Mesothelial cell of epicardium (in vitro differentiated cells): ENCODE data around the gene XPC. TPM values are rescaled to one million over a fixed set of nuclear protein-coding genes. Genes with fewer than 3 reads are reported as not detected.

Experiments used
- DNase-seq, 2 experiments: peaks; one replicate each; pipeline ENCODE4 v3.0.0; 2021; ENCODE audit warnings: low spot score in 2 of 2; ENCODE audit not compliant: unreplicated experiment in 2 of 2
- H3K27ac Mint-ChIP-seq: 2 replicates; pipeline ENCODE4 v1.8.0; 2021; ENCODE audit warnings: mixed read lengths
- H3K27me3 Mint-ChIP-seq: 2 replicates; pipeline ENCODE4 v1.8.0; 2021; ENCODE audit warnings: low read depth, mixed read lengths
- H3K36me3 Mint-ChIP-seq: 2 replicates; pipeline ENCODE4 v1.8.0; 2021; ENCODE audit warnings: mixed read lengths
- H3K4me1 Mint-ChIP-seq: 2 replicates; pipeline ENCODE4 v1.8.0; 2021; ENCODE audit warnings: mixed read lengths
- H3K4me3 Mint-ChIP-seq: 2 replicates; pipeline ENCODE4 v1.8.0; 2021; ENCODE audit warnings: mild to moderate bottlenecking, moderate library complexity, mixed read lengths
- H3K9me3 Mint-ChIP-seq: 2 replicates; pipeline ENCODE4 v1.8.0; 2021; ENCODE audit warnings: mixed read lengths
- total RNA-seq: library from RNA; stranded (reverse); gene quantifications from 3 replicates; pipeline ENCODE4 v1.2.1, GENCODE V29; 2021
- TF ChIP-seq, protein P1 (sequence below): fragments of 200-600 bp; sonication (generic); IDR thresholded peaks from one replicate; pipeline ENCODE4 v1.5.0; 2021; ENCODE audit warnings: antibody characterized with exemption; ENCODE audit not compliant: unreplicated experiment

XPC gene
- total RNA-seq, 1 donor from 2014 or later: 47.8 TPM

GRCh38 chr3:14120111-14120920, 58.1 kb downstream of the XPC start:
- Mint-ChIP-seq H3K27me3 (no peaks in the 10 kb centered on the region), H3K9me3 (no peaks in the 10 kb centered on the region), H3K4me3 (no peak overlapping the region), H3K36me3 (peaks cover 13% of the 10 kb centered on the region), H3K4me1 (peaks cover 29% of the 10 kb centered on the region), H3K27ac (no peak overlapping the region)
- DNase-seq: peak in 1 of 2 experiments; percentile 24
- TF ChIP-seq, protein P1, sequence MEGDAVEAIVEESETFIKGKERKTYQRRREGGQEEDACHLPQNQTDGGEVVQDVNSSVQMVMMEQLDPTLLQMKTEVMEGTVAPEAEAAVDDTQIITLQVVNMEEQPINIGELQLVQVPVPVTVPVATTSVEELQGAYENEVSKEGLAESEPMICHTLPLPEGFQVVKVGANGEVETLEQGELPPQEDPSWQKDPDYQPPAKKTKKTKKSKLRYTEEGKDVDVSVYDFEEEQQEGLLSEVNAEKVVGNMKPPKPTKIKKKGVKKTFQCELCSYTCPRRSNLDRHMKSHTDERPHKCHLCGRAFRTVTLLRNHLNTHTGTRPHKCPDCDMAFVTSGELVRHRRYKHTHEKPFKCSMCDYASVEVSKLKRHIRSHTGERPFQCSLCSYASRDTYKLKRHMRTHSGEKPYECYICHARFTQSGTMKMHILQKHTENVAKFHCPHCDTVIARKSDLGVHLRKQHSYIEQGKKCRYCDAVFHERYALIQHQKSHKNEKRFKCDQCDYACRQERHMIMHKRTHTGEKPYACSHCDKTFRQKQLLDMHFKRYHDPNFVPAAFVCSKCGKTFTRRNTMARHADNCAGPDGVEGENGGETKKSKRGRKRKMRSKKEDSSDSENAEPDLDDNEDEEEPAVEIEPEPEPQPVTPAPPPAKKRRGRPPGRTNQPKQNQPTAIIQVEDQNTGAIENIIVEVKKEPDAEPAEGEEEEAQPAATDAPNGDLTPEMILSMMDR: no peak

DNA sequence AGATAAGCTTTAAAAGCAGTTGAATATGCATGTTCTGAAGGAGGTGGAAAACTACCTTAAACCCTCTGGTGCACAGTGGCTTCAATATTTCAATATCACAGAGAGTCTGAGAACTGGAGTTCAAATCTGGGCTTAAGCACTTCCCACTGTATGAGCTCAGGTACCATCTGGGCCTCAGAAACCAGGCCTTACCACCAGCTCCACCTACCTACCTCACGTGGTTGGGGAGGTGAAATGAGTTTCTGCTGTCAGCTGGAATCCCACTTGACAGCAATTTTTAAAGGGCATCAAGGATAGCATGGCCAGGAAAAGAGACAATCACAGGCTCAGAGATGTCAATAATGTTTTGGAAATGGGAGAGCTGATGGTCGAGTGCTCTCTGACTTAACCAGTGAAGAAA, 58.8 kb downstream of the XPC start:
- Mint-ChIP-seq H3K27ac (no peak overlapping the region), H3K4me1 (peaks cover 30% of the 10 kb centered on the region), H3K27me3 (no peaks in the 10 kb centered on the region), H3K36me3 (peaks cover 13% of the 10 kb centered on the region), H3K4me3 (no peak overlapping the region), H3K9me3 (no peaks in the 10 kb centered on the region)
- no peak for DNase-seq
- TF ChIP-seq, protein P1: no peak

GRCh38 chr3:14118400-14119381, 59.7 kb downstream of the XPC start:
- Mint-ChIP-seq H3K4me3 (no peak overlapping the region), H3K9me3 (no peaks in the 10 kb centered on the region), H3K36me3 (peaks cover 13% of the 10 kb centered on the region), H3K27me3 (no peaks in the 10 kb centered on the region), H3K27ac (peak overlapping the region; percentile 40), H3K4me1 (peaks cover 32% of the 10 kb centered on the region)
- TF ChIP-seq, protein P1: no peak
- peak in 1 of 2 experiments; percentile 33 for DNase-seq

DNA sequence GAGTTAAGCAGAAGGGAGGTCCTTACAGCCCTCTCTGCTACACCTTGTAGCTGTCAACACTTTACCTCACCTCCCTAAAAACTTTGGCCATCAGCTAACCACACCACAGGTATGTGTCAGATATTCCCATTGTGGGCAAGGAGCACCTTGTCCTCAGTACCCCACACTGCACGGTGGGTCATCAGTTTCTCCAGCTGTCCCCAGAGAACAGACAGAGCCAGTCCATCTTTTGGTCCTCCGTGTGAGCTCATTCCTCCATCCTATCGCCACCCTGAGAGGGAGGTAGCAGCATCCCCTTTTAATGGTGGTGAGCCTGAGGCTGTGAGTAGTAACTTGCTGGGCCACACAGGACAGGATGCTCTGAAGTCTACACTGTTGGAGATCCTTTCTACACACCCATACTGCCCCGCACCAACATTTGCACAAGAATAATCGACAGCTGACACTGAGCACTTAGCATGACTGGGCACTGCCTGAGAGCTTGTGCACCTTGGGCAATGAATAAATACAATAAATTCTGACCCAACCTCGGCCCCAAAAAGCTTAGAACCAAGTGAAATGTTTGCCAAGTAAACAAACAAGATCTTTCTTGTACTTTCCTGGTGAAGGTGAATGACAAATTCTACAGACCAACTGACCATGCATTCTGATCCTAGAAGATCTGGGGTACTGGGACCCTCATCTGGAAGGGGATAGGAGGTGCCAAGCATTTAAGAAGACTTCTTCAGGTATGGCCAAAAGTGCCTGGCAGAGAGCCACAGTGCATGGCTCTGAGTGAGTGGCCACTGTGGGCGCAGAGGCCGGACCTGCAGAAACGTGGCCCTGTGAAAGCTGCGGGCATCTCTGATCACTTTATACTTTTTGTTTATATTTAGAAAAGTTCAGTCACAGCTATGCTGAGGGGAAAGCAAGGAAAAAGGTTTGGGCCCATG, 60.7 kb downstream of the XPC start:
- TF ChIP-seq, protein P1: no peak
- peaks cover 25% of the 10 kb centered on the region for H3K4me1 Mint-ChIP-seq
- no peaks in the 10 kb centered on the region for H3K9me3 Mint-ChIP-seq
- DNase-seq: peak in 1 of 2 experiments; percentile 17
- peak overlapping the region; percentile 11 for H3K27ac Mint-ChIP-seq
- peaks cover 18% of the 10 kb centered on the region for H3K36me3 Mint-ChIP-seq
- no peaks in the 10 kb centered on the region for H3K27me3 Mint-ChIP-seq
- no peak overlapping the region for H3K4me3 Mint-ChIP-seq
